Subcutaneous abdominal adipose tissue (tissue), 5 donors: ENCODE results near the gene SCRG1.

Experiments
- H3K27ac ChIP-seq: one replicate; pipeline ENCODE4 v1.7.0; 2013; ENCODE audit warnings: low read depth, mild to moderate bottlenecking, inconsistent platforms, low read length, moderate library complexity
- H3K27me3 ChIP-seq, 5 donors: one replicate each; pipeline ENCODE4 v1.7.0; 2013; ENCODE audit warnings: low read length in 5 of 5, inconsistent platforms in 1 of 5; ENCODE audit not compliant: control insufficient read depth in 5 of 5, insufficient read depth in 4 of 5
- H3K36me3 ChIP-seq, 5 donors: one replicate each; pipeline ENCODE4 v1.7.0; 2013; ENCODE audit warnings: low read length in 5 of 5; ENCODE audit not compliant: control insufficient read depth in 5 of 5, insufficient read depth in 5 of 5
- H3K4me1 ChIP-seq, 5 donors: one replicate each; pipeline ENCODE4 v1.7.0; 2013; ENCODE audit warnings: low read length in 5 of 5, mild to moderate bottlenecking in 3 of 5, moderate library complexity in 1 of 5; ENCODE audit not compliant: control insufficient read depth in 5 of 5, insufficient read depth in 5 of 5
- H3K4me3 ChIP-seq, 5 donors: one replicate each; pipeline ENCODE4 v1.7.0; 2013; ENCODE audit warnings: low read length in 5 of 5, low read depth in 1 of 5
- H3K9ac ChIP-seq, 5 donors: one replicate each; pipeline ENCODE4 v1.7.0; 2013; ENCODE audit warnings: low read length in 5 of 5, mild to moderate bottlenecking in 4 of 5, moderate library complexity in 3 of 5
- H3K9me3 ChIP-seq, 5 donors: one replicate each; pipeline ENCODE4 v1.7.0; 2013; ENCODE audit warnings: low read length in 5 of 5; ENCODE audit not compliant: control insufficient read depth in 5 of 5
- donor health status: healthy.
- donor health status: healthy.
- donor health status: healthy.
- donor health status: healthy.
- donor health status: healthy.

SCRG1 gene

GRCh38 chr4:173367285-173367684 lies 31.6 kb downstream of the SCRG1 start:
- Histone ChIP-seq H3K4me1 (peaks cover 2 to 14% (median 11%) of the 10 kb centered on the region in 5 donors), H3K36me3 (no peaks in the 10 kb centered on the region), H3K27ac (no peak overlapping the region), H3K9ac (no peak overlapping the region), H3K4me3 (no peak overlapping the region), H3K9me3 (no peaks in the 10 kb centered on the region), H3K27me3 (no peaks in the 10 kb centered on the region)

GRCh38 chr4:173365359-173365996 lies 33.4 kb downstream of the SCRG1 start:
- Histone ChIP-seq H3K27ac (no peak overlapping the region), H3K4me1 (peaks cover 2 to 6% (median 5%) of the 10 kb centered on the region in 5 donors), H3K36me3 (no peaks in the 10 kb centered on the region), H3K4me3 (no peak overlapping the region), H3K9ac (no peak overlapping the region), H3K27me3 (no peaks in the 10 kb centered on the region), H3K9me3 (no peaks in the 10 kb centered on the region)

GRCh38 chr4:173362666-173363065 lies 36.2 kb downstream of the SCRG1 start:
- H3K27ac ChIP-seq = no peak overlapping the region
- H3K9me3 ChIP-seq = no peaks in the 10 kb centered on the region
- H3K4me1 ChIP-seq = no peaks in the 10 kb centered on the region
- no peak overlapping the region for H3K9ac ChIP-seq
- H3K4me3 ChIP-seq = no peak overlapping the region
- no peaks in the 10 kb centered on the region for H3K27me3 ChIP-seq
- H3K36me3 ChIP-seq = no peaks in the 10 kb centered on the region

GRCh38 chr4:173360587-173361221 lies 38.2 kb downstream of the SCRG1 start:
- no peak overlapping the region for H3K4me3 ChIP-seq

GRCh38 chr4:173357939-173358338 lies 41.0 kb downstream of the SCRG1 start:
- Histone ChIP-seq H3K4me1 (no peaks in the 10 kb centered on the region), H3K27me3 (no peaks in the 10 kb centered on the region), H3K36me3 (no peaks in the 10 kb centered on the region), H3K27ac (no peak overlapping the region), H3K4me3 (no peak overlapping the region), H3K9me3 (no peaks in the 10 kb centered on the region), H3K9ac (no peak overlapping the region)

More at GRCh38 chr4:173360587-173361221, 38.2 kb downstream of the SCRG1 start:
- no peaks in the 10 kb centered on the region for H3K4me1 ChIP-seq
- no peak overlapping the region for H3K27ac ChIP-seq
- H3K36me3 ChIP-seq = no peaks in the 10 kb centered on the region
- no peak overlapping the region for H3K9ac ChIP-seq
- H3K27me3 ChIP-seq = no peaks in the 10 kb centered on the region
- no peaks in the 10 kb centered on the region for H3K9me3 ChIP-seq

GRCh38 chr4:173347467-173347866 lies 51.4 kb downstream of the SCRG1 start:
- no peaks in the 10 kb centered on the region for H3K36me3 ChIP-seq
- H3K9ac ChIP-seq = no peak overlapping the region
- no peak overlapping the region for H3K4me3 ChIP-seq
- no peaks in the 10 kb centered on the region for H3K27me3 ChIP-seq
- peaks cover 0 to 4% (median 0%) of the 10 kb centered on the region in 5 donors for H3K4me1 ChIP-seq
- H3K27ac ChIP-seq = no peak overlapping the region
- H3K9me3 ChIP-seq = no peaks in the 10 kb centered on the region

GRCh38 chr4:173346074-173346473 lies 52.8 kb downstream of the SCRG1 start:
- Histone ChIP-seq H3K4me1 (peaks cover 0 to 4% (median 0%) of the 10 kb centered on the region in 5 donors), H3K9me3 (no peaks in the 10 kb centered on the region), H3K27me3 (no peaks in the 10 kb centered on the region), H3K9ac (no peak overlapping the region), H3K27ac (no peak overlapping the region), H3K4me3 (no peak overlapping the region), H3K36me3 (no peaks in the 10 kb centered on the region)

GRCh38 chr4:173345648-173346047 lies 53.3 kb downstream of the SCRG1 start:
- Histone ChIP-seq H3K9ac (no peak overlapping the region), H3K9me3 (no peaks in the 10 kb centered on the region), H3K27me3 (no peaks in the 10 kb centered on the region), H3K27ac (no peak overlapping the region), H3K4me3 (no peak overlapping the region), H3K36me3 (no peaks in the 10 kb centered on the region), H3K4me1 (peaks cover 0 to 4% (median 0%) of the 10 kb centered on the region in 5 donors)

GRCh38 chr4:173343832-173344397 lies 55.0 kb downstream of the SCRG1 start:
- H3K36me3 ChIP-seq = no peaks in the 10 kb centered on the region
- H3K4me3 ChIP-seq = no peak overlapping the region

GRCh38 chr4:173337463-173337862 lies 61.5 kb downstream of the SCRG1 start:
- Histone ChIP-seq H3K4me1 (peaks cover 0 to 22% (median 20%) of the 10 kb centered on the region in 5 donors), H3K9me3 (no peaks in the 10 kb centered on the region)

More at GRCh38 chr4:173343832-173344397, 55.0 kb downstream of the SCRG1 start:
- H3K27ac ChIP-seq = no peak overlapping the region
- peaks cover 0 to 4% (median 0%) of the 10 kb centered on the region in 5 donors for H3K4me1 ChIP-seq
- H3K27me3 ChIP-seq = no peaks in the 10 kb centered on the region
- H3K9ac ChIP-seq = no peak overlapping the region
- H3K9me3 ChIP-seq = no peaks in the 10 kb centered on the region

More at GRCh38 chr4:173337463-173337862, 61.5 kb downstream of the SCRG1 start:
- Histone ChIP-seq H3K27ac (no peak overlapping the region), H3K4me3 (no peak overlapping the region), H3K9ac (no peak overlapping the region), H3K36me3 (peaks cover 0 to 4% (median 0%) of the 10 kb centered on the region in 5 donors), H3K27me3 (no peaks in the 10 kb centered on the region)
